Spleen (tissue), 11 donors: ENCODE results near the gene OR2C3. TPM values are rescaled to one million over a fixed set of nuclear protein-coding genes. Genes with fewer than 3 reads are reported as not detected.

Source experiments
- DNase-seq: peaks from one replicate; pipeline ENCODE4 v3.0.0-alpha.2; 2020
- H3K27ac ChIP-seq, 8 donors: fragments of 200-600 bp; sonication (generic) in 7 of 8; 1 replicate in 4 of 8; 2 replicates in 4 of 8; pipeline versions ENCODE4 v1.5.0 to v1.8.0; 2016 to 2021; ENCODE audit warnings: inconsistent platforms in 4 of 8, mild to moderate bottlenecking in 4 of 8, moderate library complexity in 1 of 8
- H3K27me3 ChIP-seq, 7 donors: fragments of 200-600 bp; sonication (generic) in 6 of 7; replicated peaks in 1 of 7; 1 replicate in 4 of 7; 2 replicates in 3 of 7; pipeline versions ENCODE4 v1.5.0 to v1.8.0; 2016 to 2021; ENCODE audit warnings: inconsistent platforms in 3 of 7, mild to moderate bottlenecking in 1 of 7
- H3K36me3 ChIP-seq, 6 donors: fragments of 200-600 bp; sonication (generic) in 5 of 6; 1 replicate in 4 of 6; 2 replicates in 2 of 6; pipeline versions ENCODE4 v1.5.0 to v1.8.0; 2016 to 2021; ENCODE audit warnings: inconsistent platforms in 2 of 6
- H3K4me1 ChIP-seq, 6 donors: fragments of 200-600 bp; sonication (generic) in 5 of 6; 1 replicate in 3 of 6; 2 replicates in 3 of 6; pipeline versions ENCODE4 v1.5.0 to v1.8.0; 2016 to 2021; ENCODE audit warnings: inconsistent platforms in 3 of 6
- H3K4me3 ChIP-seq, 8 donors: fragments of 200-600 bp; sonication (generic) in 7 of 8; 1 replicate in 4 of 8; 2 replicates in 4 of 8; pipeline versions ENCODE4 v1.5.0 to v1.8.0; 2016 to 2021; ENCODE audit warnings: inconsistent platforms in 4 of 8, mild to moderate bottlenecking in 4 of 8, moderate library complexity in 2 of 8
- H3K9me3 ChIP-seq, 8 donors: fragments of 200-600 bp; sonication (generic) in 7 of 8; 1 replicate in 4 of 8; 2 replicates in 4 of 8; pipeline versions ENCODE4 v1.5.0 to v1.8.0; 2016 to 2021; ENCODE audit warnings: inconsistent platforms in 4 of 8
- POLR2A ChIP-seq, 3 donors: fragments of 450-650 bp; IDR thresholded peaks; one replicate each; pipeline ENCODE4 v1.5.1; 2017; ENCODE audit warnings: antibody characterized with exemption in 3 of 3, mild to moderate bottlenecking in 1 of 3
- POLR2AphosphoS5 ChIP-seq, 3 donors: sonication (generic); formaldehyde crosslinking; IDR thresholded peaks; one replicate each; pipeline ENCODE4 v1.5.1; 2017; ENCODE audit warnings: antibody characterized with exemption in 3 of 3
- WGBS, 5 donors: extraction: QIAGEN DNeasy Blood & Tissue Kit in 3 of 5; methylation state at CpG; one replicate each; pipeline versions ENCODE4 v1.1.5 to v1.1.7; 2013 to 2018; 5-methylcytosine and 5-hydroxymethylcytosine counted together
- intact Hi-C: fragments of 100-400 bp; cut with DNase I; formaldehyde crosslinking; loops from one replicate; pipeline ENCODE4 v1.15.0; 2023; ENCODE audit warnings: low total_unique reads
- polyA plus RNA-seq, 3 donors: library from polyadenylated mRNA; stranded (reverse); fragments of 200-250 nt; gene quantifications; one replicate each; pipeline ENCODE4 v1.2.1, GENCODE V29; 2013
- total RNA-seq, 7 donors: library from RNA; depleted of rRNA in 3 of 7; stranded (reverse); fragments of >200 nt in 3 of 7; fragmentation: NEBNext Ultra II Directional in 4 of 7; extraction: Animal tissue kit (Norgen Biotek cat#: 25700) in 4 of 7; gene quantifications; one replicate each; pipeline versions ENCODE4 v1.1.0 to v1.2.1, GENCODE V29; 2016 to 2021
- TF ChIP-seq, protein P1 (sequence below), 11 experiments: fragments of 200-600 bp in 7 of 11; fragments of 450-650 bp in 4 of 11; sonication (generic) in 4 of 11; IDR thresholded peaks in 8 of 11; conservative IDR thresholded peaks in 3 of 11; 1 replicate in 7 of 11; 2 replicates in 4 of 11; pipeline versions ENCODE4 v1.4.0 to v1.8.0; 2016 to 2021; ENCODE audit warnings: antibody characterized with exemption in 11 of 11, inconsistent platforms in 4 of 11, mild to moderate bottlenecking in 1 of 11
- donor health status: healthy with polysubstance abuse.
- donor health status: DM: no; HTN: no; CAD: no; lungs with moderate emphysema.
- donor health status: DM: no; HTN: no; CAD: no.
- donor health status: Bipolar disorder and iron deficiency.
- donor health status: healthy.
- donor health status: DM: no; HTN: no; CAD: no.
- donor health status: DM: yes; HTN: yes; CAD: no.

OR2C3 gene
- total and polyA plus RNA-seq, 10 donors = under 0.01 to 0.26 (median 0.06) TPM; not detected in 5

DNA sequence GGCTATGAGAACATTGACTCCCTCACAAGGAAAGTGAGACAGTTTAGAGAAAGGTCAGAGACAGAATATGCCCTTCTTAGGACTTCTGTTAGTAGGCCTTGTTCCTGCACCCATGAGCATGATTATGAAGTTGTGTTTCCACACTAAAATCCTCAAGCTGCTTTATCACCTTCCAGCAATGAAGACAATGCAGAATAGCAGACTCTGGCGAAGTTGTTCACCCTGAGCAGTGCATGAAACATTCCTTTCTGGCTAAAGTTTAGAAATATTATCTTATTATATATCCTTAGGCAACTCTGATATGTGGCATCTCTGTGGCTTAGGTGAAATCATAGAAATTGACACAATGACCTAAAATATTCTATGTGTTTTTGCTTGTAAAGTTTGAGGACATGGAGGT lies 38.0 kb upstream of the OR2C3 start:
- intact Hi-C loops = loop anchor here (10.0 kb wide), 1 partner anchor 179 kb away; no protein-coding TSS in a partner anchor
- Histone ChIP-seq H3K27ac (no peak overlapping the region), H3K9me3 (peaks cover 0 to 12% (median 0%) of the 10 kb centered on the region in 8 donors), H3K4me1 (no peaks in the 10 kb centered on the region), H3K36me3 (no peaks in the 10 kb centered on the region), H3K4me3 (no peak overlapping the region), H3K27me3 (peaks cover 0 to 4% (median 0%) of the 10 kb centered on the region in 7 donors)
- no peak for DNase-seq
- 66 to 78% (median 67%) methylated on average over 1 of the region's 1 CpG for WGBS, 5 donors
- no peak for TF ChIP-seq POLR2AphosphoS5 (IDR thresholded peaks at IDR 0.05)
- TF ChIP-seq POLR2A (IDR thresholded peaks at IDR 0.05) = no peak
- TF ChIP-seq, protein P1, sequence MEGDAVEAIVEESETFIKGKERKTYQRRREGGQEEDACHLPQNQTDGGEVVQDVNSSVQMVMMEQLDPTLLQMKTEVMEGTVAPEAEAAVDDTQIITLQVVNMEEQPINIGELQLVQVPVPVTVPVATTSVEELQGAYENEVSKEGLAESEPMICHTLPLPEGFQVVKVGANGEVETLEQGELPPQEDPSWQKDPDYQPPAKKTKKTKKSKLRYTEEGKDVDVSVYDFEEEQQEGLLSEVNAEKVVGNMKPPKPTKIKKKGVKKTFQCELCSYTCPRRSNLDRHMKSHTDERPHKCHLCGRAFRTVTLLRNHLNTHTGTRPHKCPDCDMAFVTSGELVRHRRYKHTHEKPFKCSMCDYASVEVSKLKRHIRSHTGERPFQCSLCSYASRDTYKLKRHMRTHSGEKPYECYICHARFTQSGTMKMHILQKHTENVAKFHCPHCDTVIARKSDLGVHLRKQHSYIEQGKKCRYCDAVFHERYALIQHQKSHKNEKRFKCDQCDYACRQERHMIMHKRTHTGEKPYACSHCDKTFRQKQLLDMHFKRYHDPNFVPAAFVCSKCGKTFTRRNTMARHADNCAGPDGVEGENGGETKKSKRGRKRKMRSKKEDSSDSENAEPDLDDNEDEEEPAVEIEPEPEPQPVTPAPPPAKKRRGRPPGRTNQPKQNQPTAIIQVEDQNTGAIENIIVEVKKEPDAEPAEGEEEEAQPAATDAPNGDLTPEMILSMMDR (IDR thresholded peaks at IDR 0.05 in 8 of 11, conservative IDR thresholded peaks at IDR 0.05 in 3 of 11) = no peak

DNA sequence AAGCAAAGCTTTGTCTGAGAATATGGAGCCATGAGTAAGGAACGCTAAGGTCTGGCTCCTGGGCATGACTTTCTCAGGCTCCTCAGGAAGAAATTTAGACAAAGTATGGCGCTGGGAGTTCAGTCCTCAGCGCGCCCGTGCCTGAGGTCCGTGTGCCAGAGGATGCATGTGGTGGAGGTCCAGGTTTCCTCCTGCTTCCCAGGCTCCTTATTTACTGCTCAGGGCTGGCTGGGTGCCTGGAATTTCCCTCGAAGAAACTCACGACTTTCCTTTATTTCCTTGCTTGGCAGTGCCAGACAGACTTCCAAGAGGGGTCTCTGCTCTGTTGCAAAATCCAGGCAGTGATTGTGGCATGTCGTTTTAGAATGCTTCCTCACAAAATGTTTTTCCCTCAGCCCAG lies 26.0 kb upstream of the OR2C3 start:
- intact Hi-C loops = no loop called here
- Histone ChIP-seq H3K27me3 (no peaks in the 10 kb centered on the region), H3K36me3 (no peaks in the 10 kb centered on the region), H3K27ac (no peak overlapping the region), H3K9me3 (peaks cover 0 to under 1% (median 0%) of the 10 kb centered on the region in 8 donors), H3K4me1 (no peaks in the 10 kb centered on the region), H3K4me3 (no peak overlapping the region)
- 58 to 85% (median 63%) methylated on average over 9 of the region's 9 CpGs for WGBS, 5 donors
- no peak for TF ChIP-seq POLR2A (IDR thresholded peaks at IDR 0.05)
- TF ChIP-seq, protein P1 (IDR thresholded peaks at IDR 0.05 in 8 of 11, conservative IDR thresholded peaks at IDR 0.05 in 3 of 11) = no peak
- DNase-seq = no peak

DNA sequence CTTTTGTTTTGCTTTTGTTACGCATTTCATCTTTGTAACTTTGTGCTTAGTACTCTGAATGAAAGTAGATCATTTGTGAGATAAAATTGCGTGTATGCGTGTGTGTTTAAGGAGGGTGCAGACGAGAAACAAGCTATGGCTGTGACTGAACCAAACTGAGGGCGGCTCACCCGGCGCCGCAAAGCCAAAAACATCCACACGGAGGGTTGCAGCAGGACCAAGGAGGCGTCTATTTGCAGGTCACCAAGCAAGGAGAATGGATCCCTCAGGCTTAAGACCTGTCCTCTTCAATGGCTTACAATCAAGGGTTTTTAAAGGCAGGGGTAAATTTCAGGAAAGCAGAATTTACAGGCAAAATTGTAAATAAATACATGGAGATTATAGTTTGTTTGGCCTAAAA lies 25.5 kb upstream of the OR2C3 start:
- no peaks in the 10 kb centered on the region for H3K27me3 ChIP-seq
- no peaks in the 10 kb centered on the region for H3K4me1 ChIP-seq
- H3K36me3 ChIP-seq = no peaks in the 10 kb centered on the region
- no peak for DNase-seq
- no peaks in the 10 kb centered on the region for H3K9me3 ChIP-seq
- no peak overlapping the region for H3K27ac ChIP-seq
- WGBS, 5 donors = 71 to 81% (median 76%) methylated on average over 10 of the region's 10 CpGs
- no peak overlapping the region for H3K4me3 ChIP-seq
- TF ChIP-seq, protein P1 (IDR thresholded peaks at IDR 0.05 in 8 of 11, conservative IDR thresholded peaks at IDR 0.05 in 3 of 11) = no peak
- no peak for TF ChIP-seq POLR2A (IDR thresholded peaks at IDR 0.05)
- TF ChIP-seq POLR2AphosphoS5 (IDR thresholded peaks at IDR 0.05) = no peak
- intact Hi-C loops = no loop called here

DNA sequence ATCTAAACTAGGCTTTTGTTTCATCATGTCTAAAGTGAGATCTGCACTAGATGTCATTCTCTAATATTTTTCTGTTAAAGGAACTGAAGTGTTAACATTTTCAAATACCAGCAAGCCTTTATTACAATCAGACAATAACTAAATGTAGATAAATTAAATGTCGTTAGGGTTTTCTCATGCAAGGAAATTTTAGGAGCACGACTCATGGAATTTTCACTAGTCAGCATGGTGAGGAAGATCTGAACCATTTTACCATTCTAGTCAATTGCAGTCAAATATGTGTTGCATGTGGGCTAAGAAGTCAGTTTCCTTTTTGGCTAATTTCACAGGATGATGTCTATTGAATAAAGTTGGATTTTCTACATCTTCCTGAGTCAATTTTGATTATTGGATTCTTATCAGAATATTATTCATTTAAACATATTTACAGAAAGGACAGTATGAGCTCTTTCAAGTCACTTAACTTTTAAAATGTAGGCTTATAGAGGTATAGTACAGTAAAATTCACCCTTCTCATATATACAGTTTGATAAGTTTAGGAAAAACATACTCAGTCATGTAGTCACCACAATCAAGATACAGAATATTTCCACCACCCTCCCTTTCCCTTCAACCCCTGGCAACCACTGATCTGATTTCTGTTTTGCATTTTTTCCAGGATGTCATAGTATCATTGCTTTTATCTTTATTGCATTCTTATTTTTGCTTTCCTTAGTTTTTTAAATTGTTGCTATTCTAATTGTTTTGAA lies 21.9 kb upstream of the OR2C3 start:
- Histone ChIP-seq H3K4me1 (no peaks in the 10 kb centered on the region), H3K4me3 (no peak overlapping the region), H3K9me3 (no peaks in the 10 kb centered on the region), H3K27ac (no peak overlapping the region), H3K27me3 (no peaks in the 10 kb centered on the region), H3K36me3 (no peaks in the 10 kb centered on the region)
- no peak for TF ChIP-seq POLR2AphosphoS5 (IDR thresholded peaks at IDR 0.05)
- no peak for TF ChIP-seq POLR2A (IDR thresholded peaks at IDR 0.05)
- TF ChIP-seq, protein P1 (IDR thresholded peaks at IDR 0.05 in 8 of 11, conservative IDR thresholded peaks at IDR 0.05 in 3 of 11) = no peak
- WGBS, 5 donors = 70 to 85% (median 76%) methylated on average over 2 of the region's 2 CpGs
- intact Hi-C loops = no loop called here
- DNase-seq = no peak
